KOPT-K1 (cell line): ENCODE data around the gene TCP1.
"Not testable (repeated sequence)": the region's sequence is repeated elsewhere in the genome, so short reads cannot be mapped to it uniquely, and the experiment has no call there.

Experiments used
- H3K27ac ChIP-seq: fragments of 200-600 bp; sonication (generic); 2 replicates; pipeline ENCODE4 v1.5.1; 2016; ENCODE audit warnings: antibody characterized with exemption, mild to moderate bottlenecking, low read depth, low read length; ENCODE audit not compliant: poor library complexity, severe bottlenecking
- H3K36me3 ChIP-seq: fragments of 200-600 bp; sonication (generic); 2 replicates; pipeline ENCODE4 v1.5.1; 2017; ENCODE audit warnings: antibody characterized with exemption, mild to moderate bottlenecking, low read length, moderate library complexity; ENCODE audit not compliant: insufficient read depth
- H3K9me3 ChIP-seq: fragments of 200-600 bp; sonication (generic); 2 replicates; pipeline ENCODE4 v1.5.1; 2017; ENCODE audit warnings: antibody characterized with exemption, low read length, mild to moderate bottlenecking; ENCODE audit not compliant: insufficient read depth, poor library complexity, severe bottlenecking

Gene TCP1

GRCh38 chr6:159823953-159824352, 34.6 kb upstream of the TCP1 start:
- H3K27ac ChIP-seq: no peak overlapping the region
- H3K36me3 ChIP-seq: no peaks in the 10 kb centered on the region
- no peaks in the 10 kb centered on the region for H3K9me3 ChIP-seq

GRCh38 chr6:159821726-159822125, 32.3 kb upstream of the TCP1 start:
- H3K27ac ChIP-seq: peak overlapping the region; percentile 96
- no peaks in the 10 kb centered on the region for H3K9me3 ChIP-seq
- H3K36me3 ChIP-seq: no peaks in the 10 kb centered on the region

GRCh38 chr6:159821122-159821521, 31.7 kb upstream of the TCP1 start:
- peak overlapping the region; percentile 96 for H3K27ac ChIP-seq
- no peaks in the 10 kb centered on the region for H3K36me3 ChIP-seq
- no peaks in the 10 kb centered on the region for H3K9me3 ChIP-seq

GRCh38 chr6:159819932-159820640, 30.7 kb upstream of the TCP1 start:
- Histone ChIP-seq H3K27ac (peak overlapping the region; percentile 96), H3K36me3 (no peaks in the 10 kb centered on the region), H3K9me3 (no peaks in the 10 kb centered on the region)

GRCh38 chr6:159819098-159819497, 29.7 kb upstream of the TCP1 start:
- H3K27ac ChIP-seq: peak overlapping the region; percentile 96
- no peaks in the 10 kb centered on the region for H3K36me3 ChIP-seq
- no peaks in the 10 kb centered on the region for H3K9me3 ChIP-seq

- Histone ChIP-seq H3K36me3 (no peaks in the 10 kb centered on the region), H3K27ac (peak overlapping the region; percentile 96), H3K9me3 (no peaks in the 10 kb centered on the region)
Measured at GRCh38 chr6:159817951-159818739, 28.7 kb upstream of the TCP1 start.

- H3K9me3 ChIP-seq, H3K36me3 ChIP-seq: not testable (repeated sequence)
- H3K27ac ChIP-seq: peak overlapping the region; percentile 96
Measured at GRCh38 chr6:159816775-159817174, 27.4 kb upstream of the TCP1 start.

- Histone ChIP-seq H3K9me3 (no peaks in the 10 kb centered on the region), H3K36me3 (no peaks in the 10 kb centered on the region), H3K27ac (peak overlapping the region; percentile 18)
Measured at GRCh38 chr6:159815410-159815809, 26.0 kb upstream of the TCP1 start.

GRCh38 chr6:159813781-159814180, 24.4 kb upstream of the TCP1 start:
- Histone ChIP-seq H3K27ac (no peak overlapping the region), H3K36me3 (no peaks in the 10 kb centered on the region), H3K9me3 (no peaks in the 10 kb centered on the region)

- H3K9me3 ChIP-seq: no peaks in the 10 kb centered on the region
- no peaks in the 10 kb centered on the region for H3K36me3 ChIP-seq
- no peak overlapping the region for H3K27ac ChIP-seq
Measured at GRCh38 chr6:159809149-159809548, 19.7 kb upstream of the TCP1 start.

GRCh38 chr6:159808647-159809046, 19.2 kb upstream of the TCP1 start:
- Histone ChIP-seq H3K36me3 (no peaks in the 10 kb centered on the region), H3K27ac (no peak overlapping the region), H3K9me3 (no peaks in the 10 kb centered on the region)

GRCh38 chr6:159807150-159807858, 17.9 kb upstream of the TCP1 start:
- Histone ChIP-seq H3K27ac (no peak overlapping the region), H3K36me3 (no peaks in the 10 kb centered on the region), H3K9me3 (no peaks in the 10 kb centered on the region)

- no peaks in the 10 kb centered on the region for H3K36me3 ChIP-seq
- H3K27ac ChIP-seq: no peak overlapping the region
- H3K9me3 ChIP-seq: no peaks in the 10 kb centered on the region
Measured at GRCh38 chr6:159806021-159806458, 16.6 kb upstream of the TCP1 start.

- H3K36me3 ChIP-seq: 0 out of 2 replicates have a peak, but pooled peaks cover 3% of the 10 kb centered on the region
Measured at GRCh38 chr6:159805440-159806020, 16.1 kb upstream of the TCP1 start.

GRCh38 chr6:159804504-159804903, 15.1 kb upstream of the TCP1 start:
- Histone ChIP-seq H3K9me3 (no peaks in the 10 kb centered on the region), H3K36me3 (peaks cover 13% of the 10 kb centered on the region), H3K27ac (no peak overlapping the region)

More at GRCh38 chr6:159805440-159806020, 16.1 kb upstream of the TCP1 start:
- Histone ChIP-seq H3K9me3 (no peaks in the 10 kb centered on the region), H3K27ac (no peak overlapping the region)
